CD4-positive, alpha-beta T cell treated with Interleukin-6 for 4 hours (primary cell): Measurements from ENCODE around the gene ERC1.
"Not testable (repeated sequence)": the region's sequence is repeated elsewhere in the genome, so short reads cannot be mapped to it uniquely, and the experiment has no call there.

Experiments used
- DNase-seq: peaks from one replicate; pipeline ENCODE4 v3.0.0-alpha.2; 2020; ENCODE audit warnings: mixed read lengths

ERC1 gene

DNA sequence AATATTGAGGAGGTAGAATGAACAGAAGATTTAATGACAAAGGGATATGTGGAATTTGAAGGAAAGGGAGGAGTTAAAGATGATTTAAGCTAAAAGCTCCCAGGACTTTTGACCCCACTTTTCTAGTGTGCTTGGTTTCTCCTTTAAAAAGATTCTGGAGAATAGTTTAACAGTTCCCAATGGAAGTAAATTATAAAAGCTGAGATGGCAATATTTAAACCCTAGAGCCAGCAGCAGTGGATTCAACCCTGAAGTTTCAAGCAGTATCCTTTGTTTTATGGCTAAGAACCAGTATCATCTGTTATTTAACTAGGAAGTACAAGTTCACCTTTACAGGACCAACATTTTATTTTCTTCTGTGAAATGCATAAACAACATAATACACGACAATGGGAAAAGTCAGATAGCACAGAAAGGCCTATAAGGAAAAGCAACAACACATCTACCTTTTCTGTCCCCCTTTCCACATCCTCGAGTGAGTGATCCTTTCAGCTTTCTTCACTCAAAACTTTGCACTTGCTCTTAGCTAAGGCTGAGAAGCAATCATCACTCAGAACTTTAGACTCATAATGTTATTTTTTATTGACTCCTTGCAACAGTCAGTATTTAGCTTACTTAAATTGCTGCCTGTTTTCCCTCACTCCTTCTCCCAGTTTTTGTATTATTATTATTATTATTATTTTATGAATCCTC is 338.9 kb downstream of the ERC1 start:
- no peak for DNase-seq

- DNase-seq, result no peak
Measured at GRCh38 chr12:1330477-1330827, 339.4 kb downstream of the ERC1 start.

DNA sequence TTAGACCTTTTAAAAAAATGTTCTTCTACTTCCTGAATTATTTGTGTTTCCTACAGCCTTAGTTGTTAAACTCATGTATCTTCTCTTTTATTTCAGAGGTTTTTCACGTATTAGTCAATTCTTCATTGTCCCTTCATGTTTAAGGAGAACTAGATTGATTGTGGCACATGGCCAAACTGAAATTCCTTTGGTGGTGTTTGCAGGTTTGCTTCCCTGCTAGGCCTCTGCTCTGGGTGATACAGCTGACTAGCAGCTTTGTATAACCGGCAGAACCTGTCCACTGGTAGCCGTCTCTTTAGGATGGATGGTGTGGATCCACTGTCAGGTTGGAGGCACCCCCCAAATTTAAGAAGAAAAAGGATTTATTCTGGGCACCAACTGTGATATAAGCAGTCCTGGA is 341.3 kb downstream of the ERC1 start:
- no peak for DNase-seq

DNA sequence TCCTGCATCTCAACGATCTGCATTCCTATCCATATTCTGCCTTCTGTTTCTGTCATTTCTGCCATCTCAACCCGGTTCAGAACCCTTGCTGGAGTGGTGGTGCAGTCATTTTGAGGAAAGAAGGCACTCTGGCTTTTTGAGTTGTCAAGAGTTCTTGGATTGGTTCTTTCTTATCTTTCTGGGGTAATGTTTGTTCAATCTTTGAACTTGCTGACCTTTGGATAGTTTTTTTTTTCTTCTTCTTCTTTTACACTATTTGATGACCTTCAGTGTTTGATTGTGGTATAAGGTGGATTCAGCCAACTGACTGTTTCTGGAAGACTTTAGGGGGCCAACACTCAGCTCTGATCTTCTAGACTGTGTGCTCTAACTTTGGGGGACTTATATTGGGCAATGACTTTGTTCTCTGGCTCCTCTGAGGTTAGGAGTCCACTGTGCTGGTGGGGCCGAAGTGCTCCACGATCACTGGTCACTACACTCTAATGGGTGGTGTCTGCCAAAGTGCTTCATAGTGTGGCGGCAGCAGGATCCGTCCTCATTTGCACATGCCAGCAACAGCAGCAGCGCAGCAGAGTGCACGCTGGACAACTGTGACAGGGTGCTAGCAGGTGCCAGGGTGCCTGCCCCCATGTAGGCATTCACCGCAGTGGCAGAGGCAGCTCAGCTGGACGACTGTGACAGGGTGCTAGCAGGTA is 347.6 kb downstream of the ERC1 start:
- no peak for DNase-seq

- DNase-seq, result not testable (repeated sequence)
Measured at GRCh38 chr12:1339178-1339541, 348.1 kb downstream of the ERC1 start.

DNA sequence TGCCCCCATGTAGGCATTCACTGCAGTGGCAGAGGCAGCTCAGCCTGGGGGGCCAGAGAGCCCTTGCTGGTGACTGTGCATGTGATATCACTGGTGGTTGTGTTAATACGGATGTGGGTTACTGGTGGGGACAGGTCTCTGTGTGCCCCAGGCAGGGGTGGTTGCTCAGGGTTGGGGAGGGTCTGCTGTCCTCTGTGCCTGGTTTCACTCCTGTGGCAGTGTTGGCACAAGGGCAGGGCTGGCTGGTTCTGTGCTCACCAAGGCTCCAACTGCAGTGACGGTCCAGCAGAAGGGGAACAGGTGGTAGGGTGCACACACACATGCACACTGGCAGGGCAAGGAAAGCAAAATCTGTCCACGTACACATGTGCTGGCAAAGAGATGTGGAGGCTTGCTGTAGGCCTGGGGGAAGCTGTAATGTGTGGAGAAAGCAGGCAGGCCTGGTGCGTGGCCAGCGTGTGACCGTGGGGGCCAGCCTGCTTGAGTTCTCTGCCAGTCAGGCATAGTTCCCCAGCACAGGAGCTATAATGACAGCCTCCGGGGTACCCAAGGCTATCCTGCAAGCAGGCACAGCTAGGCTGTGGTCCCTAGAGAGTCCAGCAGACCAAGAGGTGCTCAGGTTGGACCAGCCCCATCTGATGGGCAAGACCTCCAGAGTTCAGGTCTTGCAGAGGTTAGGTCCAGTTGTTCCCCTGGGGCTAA is 348.7 kb downstream of the ERC1 start:
- no peak for DNase-seq

DNA sequence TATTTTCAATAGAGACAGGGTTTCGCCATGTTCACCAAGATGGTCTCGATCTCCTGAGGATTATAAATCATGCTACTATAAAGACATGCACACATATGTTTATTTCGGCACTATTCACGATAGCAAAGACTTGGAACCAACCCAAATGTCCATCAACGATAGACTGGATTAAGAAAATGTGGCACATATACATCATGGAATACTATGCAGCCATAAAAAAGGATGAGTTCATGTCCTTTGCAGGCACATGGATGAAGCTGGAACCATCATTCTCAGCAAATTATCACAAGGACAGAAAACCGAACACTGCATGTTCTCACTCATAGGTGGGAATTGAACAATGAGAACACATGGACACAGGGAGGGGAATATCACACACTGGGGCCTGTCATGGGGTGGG is 350.2 kb downstream of the ERC1 start:
- not testable (repeated sequence) for DNase-seq

DNA sequence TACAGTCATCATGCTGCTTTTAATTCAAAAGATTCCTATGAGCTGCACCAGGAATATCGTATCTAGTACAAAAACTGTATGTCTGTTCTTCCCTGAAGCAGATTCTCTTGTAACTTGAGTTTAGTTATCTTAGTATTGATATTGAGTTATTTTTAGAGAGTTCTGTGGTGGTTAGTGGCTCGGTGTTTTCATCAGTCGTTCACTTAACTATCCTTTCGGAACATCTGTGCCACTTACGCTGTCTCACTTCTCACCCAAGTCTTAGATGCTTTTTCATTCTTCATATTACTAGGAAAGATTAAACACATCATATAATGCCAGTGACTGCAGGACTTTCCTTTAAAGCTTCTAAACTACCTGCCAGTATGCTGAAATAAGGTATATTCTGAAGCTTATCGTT is 352.4 kb downstream of the ERC1 start:
- no peak for DNase-seq

DNA sequence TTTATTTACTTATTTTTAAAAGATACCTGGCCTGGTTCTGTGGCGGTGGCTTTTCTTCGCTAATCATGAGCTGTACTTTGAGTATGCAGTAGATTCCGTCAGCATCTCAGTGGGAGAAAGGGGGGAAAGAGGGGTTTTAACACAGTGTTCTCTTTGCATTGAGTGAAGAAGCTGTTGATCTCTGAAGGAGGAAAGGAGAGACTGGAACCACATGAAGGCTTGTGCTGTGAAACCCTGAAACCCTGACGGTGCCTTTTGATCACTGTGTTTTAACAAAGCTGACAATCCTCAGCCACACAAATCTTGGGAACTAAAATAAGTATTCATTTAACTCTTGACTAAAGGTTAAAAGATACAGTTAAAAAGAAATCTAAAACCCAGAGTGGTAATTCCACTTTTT is 353.2 kb downstream of the ERC1 start:
- DNase-seq, result no peak

GRCh38 chr12:1346126-1346525 is 355.1 kb downstream of the ERC1 start:
- no peak for DNase-seq

DNA sequence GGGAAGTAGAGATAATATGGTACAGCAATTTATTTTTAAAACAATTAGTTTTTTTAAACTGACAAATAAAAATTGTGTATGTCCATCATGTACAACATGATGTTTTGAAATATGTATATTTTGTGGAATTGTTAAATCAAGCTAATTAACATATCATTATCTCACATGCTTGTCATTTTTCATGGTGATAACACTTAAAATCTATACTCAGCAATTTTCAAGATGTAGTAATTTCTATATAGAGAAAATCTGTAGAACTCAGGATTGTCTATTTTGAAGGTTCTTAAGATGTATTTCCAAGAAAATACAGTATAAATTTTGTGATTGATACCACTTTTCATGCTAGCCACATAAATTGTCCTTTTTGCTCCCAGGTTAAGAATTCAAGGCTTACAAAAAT is 356.3 kb downstream of the ERC1 start:
- DNase-seq, result no peak

- DNase-seq, result no peak
Measured at GRCh38 chr12:1348606-1349005, 357.6 kb downstream of the ERC1 start.

- DNase-seq, result no peak
Measured at GRCh38 chr12:1350055-1350933, 359.3 kb downstream of the ERC1 start.

DNA sequence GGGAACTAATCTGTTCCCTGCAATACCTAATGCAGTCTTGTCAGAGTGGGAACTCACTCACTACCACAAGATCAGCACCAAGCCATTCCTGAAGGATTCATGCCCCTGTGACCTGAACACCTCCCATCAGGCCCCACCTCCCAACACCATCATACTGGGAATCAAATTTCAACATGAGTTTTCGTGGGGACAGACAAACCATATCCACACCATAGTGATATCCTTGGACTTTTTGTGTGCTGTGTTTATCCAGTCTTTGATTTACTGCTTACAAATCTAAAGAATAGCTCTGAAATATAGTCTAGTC is 359.9 kb downstream of the ERC1 start:
- DNase-seq, result no peak

GRCh38 chr12:1351926-1352325 is 360.9 kb downstream of the ERC1 start:
- DNase-seq, result no peak

DNA sequence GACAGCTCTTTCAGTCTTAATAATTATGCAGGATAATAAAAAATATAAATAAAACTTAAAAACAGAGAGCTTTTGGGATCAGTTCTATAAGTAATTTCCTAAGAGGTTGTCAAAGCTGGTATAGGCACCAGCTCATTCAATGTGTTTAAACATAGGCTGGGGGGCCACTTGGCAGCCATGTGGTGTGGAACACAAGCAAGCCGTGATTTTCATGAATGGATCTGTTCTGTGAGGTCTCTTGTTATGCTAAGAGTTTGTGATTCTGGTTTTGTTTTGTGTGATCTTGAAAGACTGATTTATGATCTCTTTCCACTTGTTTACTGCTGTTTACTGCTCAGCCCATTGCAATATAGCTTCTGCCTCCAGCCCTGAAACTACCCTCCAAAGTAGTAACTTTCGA is 362.4 kb downstream of the ERC1 start:
- DNase-seq, result no peak

GRCh38 chr12:1355396-1355795 is 364.4 kb downstream of the ERC1 start:
- no peak for DNase-seq

DNA sequence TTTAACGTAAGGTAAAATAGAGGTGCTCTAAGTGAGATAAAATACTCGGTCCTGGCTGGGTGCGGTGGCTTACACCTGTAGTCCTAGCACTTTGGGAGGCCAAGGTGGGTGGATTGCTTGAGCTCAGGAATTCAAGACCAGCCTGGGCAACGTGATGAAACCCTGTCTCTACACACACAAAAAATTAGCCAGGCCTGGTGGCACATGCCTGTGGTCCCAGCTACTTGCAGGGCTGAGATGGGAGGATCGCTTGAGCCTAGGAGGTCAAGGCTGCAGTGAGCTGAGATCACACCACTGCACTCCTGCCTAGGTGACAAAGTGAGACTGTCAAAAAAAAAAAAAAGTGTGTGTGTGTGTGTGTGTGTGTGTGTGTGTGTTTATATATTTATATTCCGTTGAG is 364.8 kb downstream of the ERC1 start:
- DNase-seq, result not testable (repeated sequence)

DNA sequence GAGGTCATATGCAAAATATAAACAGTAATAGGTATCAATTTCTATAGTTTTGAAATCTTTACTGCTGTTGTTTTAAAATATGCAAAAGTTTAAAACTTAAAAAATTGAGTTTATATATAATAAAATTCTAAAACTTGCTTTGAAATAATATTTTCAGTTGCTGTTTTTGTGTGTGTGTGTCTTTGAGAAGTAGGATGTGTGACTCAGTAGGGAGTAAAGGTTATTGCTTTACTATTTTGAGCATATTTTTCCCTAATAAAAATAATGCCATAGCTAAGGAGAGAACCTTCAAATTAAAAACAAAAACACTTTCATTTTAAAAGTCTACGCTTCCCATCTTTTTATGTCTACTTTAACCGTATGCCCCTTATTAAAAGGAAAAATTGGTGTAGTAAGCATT is 365.3 kb downstream of the ERC1 start:
- no peak for DNase-seq

DNA sequence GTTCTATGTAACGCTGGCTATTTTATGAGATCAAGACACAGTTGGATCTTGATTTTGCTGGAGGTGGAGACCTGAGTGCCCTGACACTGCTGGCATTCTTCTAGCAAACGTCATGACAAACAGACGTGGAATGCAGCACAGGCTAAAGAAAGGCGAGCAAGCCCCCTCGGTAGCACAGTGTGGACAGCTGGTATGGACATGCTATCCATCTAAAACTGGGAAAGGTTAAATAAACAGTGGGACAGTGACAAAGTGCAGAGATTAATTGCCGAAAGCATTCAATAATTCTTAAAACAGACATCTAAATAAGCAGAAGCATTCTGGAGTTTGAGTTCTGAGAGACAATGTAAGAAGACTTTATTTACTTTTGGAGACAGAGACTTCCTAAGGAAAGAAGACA is 366.1 kb downstream of the ERC1 start:
- DNase-seq, result no peak

- no peak for DNase-seq
Measured at GRCh38 chr12:1357711-1358110, 366.7 kb downstream of the ERC1 start.

DNA sequence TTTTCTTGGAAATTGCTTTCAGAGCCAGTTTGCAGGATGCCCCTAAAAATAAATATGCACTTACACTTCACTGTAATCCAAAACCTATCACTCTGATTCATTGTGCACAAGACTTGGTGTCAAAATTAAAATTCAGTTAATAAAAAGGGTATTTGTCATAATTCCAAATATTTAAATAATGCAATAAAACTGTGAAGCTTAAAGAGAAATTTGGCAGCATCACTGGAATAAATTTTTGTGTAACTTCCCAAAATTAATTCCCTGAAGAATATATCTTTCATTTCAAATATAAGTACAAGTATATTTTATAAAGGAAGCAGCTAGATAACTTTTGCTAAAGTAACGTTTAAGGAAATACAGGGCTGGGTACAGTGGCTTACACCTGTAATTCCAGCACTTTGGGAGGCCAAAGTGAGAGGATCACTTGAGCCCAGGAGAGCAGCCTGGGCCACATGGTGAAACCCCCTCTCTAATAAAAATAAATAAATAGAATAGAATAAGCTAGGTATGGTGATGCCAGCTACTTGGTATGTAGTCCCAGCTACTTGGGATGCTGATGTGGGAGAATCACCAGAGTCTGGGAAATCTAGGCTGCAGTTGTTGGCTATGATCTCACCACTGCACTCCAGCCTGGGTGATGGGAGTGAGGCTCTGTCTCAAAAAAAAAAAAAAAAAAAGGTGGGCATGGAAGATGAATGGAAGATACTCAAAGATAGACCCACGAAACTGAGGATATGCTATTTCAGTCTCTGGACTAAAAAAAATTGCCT is 369.6 kb downstream of the ERC1 start:
- no peak for DNase-seq

GRCh38 chr12:1362143-1362662 is 371.2 kb downstream of the ERC1 start:
- no peak for DNase-seq
